Astrocyte (in vitro differentiated cells and primary cell): ENCODE results near the gene LAMA4. TPM values are rescaled to one million over a fixed set of nuclear protein-coding genes. Genes with fewer than 3 reads are reported as not detected.

ENCODE experiments used
- DNase-seq: peaks from one replicate; pipeline ENCODE4 v3.0.0-alpha.2; 2010; ENCODE audit warnings: low read depth
- FAIRE-seq: peaks from 2 replicates; lab custom pipeline; 2011; peaks lifted over from hg19 to GRCh38; lab: Jason Lieb, UNC
- H2AFZ ChIP-seq: 2 replicates; pipeline ENCODE4 v1.6.0; 2012; ENCODE audit warnings: low read depth, low read length, inconsistent platforms
- H3K27ac ChIP-seq: 2 replicates; pipeline ENCODE4 v1.5.1; 2011; ENCODE audit warnings: low read depth, low read length, inconsistent platforms
- H3K27me3 ChIP-seq: 2 replicates; pipeline ENCODE4 v1.6.0; 2011; ENCODE audit warnings: low read length, inconsistent platforms; ENCODE audit not compliant: insufficient read depth
- H3K36me3 ChIP-seq: 2 replicates; pipeline ENCODE4 v1.5.1; 2011; ENCODE audit warnings: low read length, inconsistent platforms; ENCODE audit not compliant: insufficient read depth
- H3K4me1 ChIP-seq: 2 replicates; pipeline ENCODE4 v1.5.1; 2011; ENCODE audit warnings: low read length, inconsistent platforms; ENCODE audit not compliant: insufficient read depth
- H3K4me2 ChIP-seq: 2 replicates; pipeline ENCODE4 v1.6.0; 2012; ENCODE audit warnings: low read length, inconsistent platforms
- H3K4me3 ChIP-seq: 2 replicates; pipeline ENCODE4 v1.5.1; 2011; ENCODE audit warnings: low read depth, mild to moderate bottlenecking, low read length, inconsistent platforms; ENCODE audit not compliant: insufficient read depth
- H3K79me2 ChIP-seq: 2 replicates; pipeline ENCODE4 v1.6.0; 2012; ENCODE audit warnings: mild to moderate bottlenecking, low read length, inconsistent platforms; ENCODE audit not compliant: insufficient read depth
- H3K9ac ChIP-seq: 2 replicates; pipeline ENCODE4 v1.6.0; 2012; ENCODE audit warnings: mild to moderate bottlenecking, low read length, inconsistent platforms
- H3K9me3 ChIP-seq: 2 replicates; pipeline ENCODE4 v1.5.1; 2012; ENCODE audit warnings: low read depth, mild to moderate bottlenecking, low read length, inconsistent platforms; ENCODE audit not compliant: insufficient read depth
- H4K20me1 ChIP-seq: 2 replicates; pipeline ENCODE4 v1.6.0; 2012; ENCODE audit warnings: low read length, inconsistent platforms; ENCODE audit not compliant: insufficient read depth
- H3K27ac Mint-ChIP-seq: one replicate; pipeline ENCODE4 v1.8.0; 2021; ENCODE audit warnings: mild to moderate bottlenecking, mixed read lengths; ENCODE audit not compliant: unreplicated experiment
- H3K27me3 Mint-ChIP-seq: one replicate; pipeline ENCODE4 v1.8.0; 2021; ENCODE audit warnings: low read depth, mixed read lengths; ENCODE audit not compliant: unreplicated experiment
- H3K36me3 Mint-ChIP-seq: one replicate; pipeline ENCODE4 v1.8.0; 2021; ENCODE audit warnings: low read depth, mixed read lengths; ENCODE audit not compliant: unreplicated experiment
- H3K4me1 Mint-ChIP-seq: one replicate; pipeline ENCODE4 v1.8.0; 2021; ENCODE audit warnings: low read depth, mixed read lengths; ENCODE audit not compliant: unreplicated experiment
- H3K4me3 Mint-ChIP-seq: one replicate; pipeline ENCODE4 v1.8.0; 2021; ENCODE audit warnings: mild to moderate bottlenecking, moderate library complexity, mixed read lengths; ENCODE audit not compliant: unreplicated experiment
- H3K9me3 Mint-ChIP-seq: one replicate; pipeline ENCODE4 v1.8.0; 2021; ENCODE audit warnings: mild to moderate bottlenecking, mixed read lengths; ENCODE audit not compliant: unreplicated experiment
- CTCF ChIP-seq: IDR thresholded peaks from 2 replicates; pipeline ENCODE4 v1.5.1; 2011; ENCODE audit warnings: low read depth, mild to moderate bottlenecking, inconsistent platforms, low read length, moderate library complexity; ENCODE audit not compliant: insufficient read depth
- EZH2 ChIP-seq: IDR thresholded peaks from 2 replicates; pipeline ENCODE4 v1.6.1; 2012; ENCODE audit warnings: mild to moderate bottlenecking, low read length, inconsistent platforms; ENCODE audit not compliant: insufficient read depth
- total RNA-seq: library from RNA; stranded (reverse); gene quantifications from 2 replicates; pipeline ENCODE4 v1.2.1, GENCODE V29; 2021

LAMA4 gene
- total RNA-seq, 1 donor from 2014 or later = 2.0 TPM

GRCh38 chr6:112300896-112301295 lies 46.5 kb upstream of the LAMA4 start:
- H3K4me1 ChIP-seq = peaks cover 26% of the 10 kb centered on the region
- no peak for TF ChIP-seq CTCF
- TF ChIP-seq EZH2 = no peak
- no peaks in the 10 kb centered on the region for H3K79me2 ChIP-seq
- no peak for DNase-seq
- peaks cover 34% of the 10 kb centered on the region for H3K4me1 Mint-ChIP-seq
- no peaks in the 10 kb centered on the region for H3K36me3 ChIP-seq
- H3K4me2 ChIP-seq = no peak overlapping the region
- H3K9me3 ChIP-seq = no peaks in the 10 kb centered on the region
- H4K20me1 ChIP-seq = no peaks in the 10 kb centered on the region
- H3K36me3 Mint-ChIP-seq = peaks cover 1% of the 10 kb centered on the region
- H3K4me3 ChIP-seq = no peak overlapping the region
- H3K27me3 ChIP-seq = no peaks in the 10 kb centered on the region
- H3K4me3 Mint-ChIP-seq = no peak overlapping the region
- H3K27me3 Mint-ChIP-seq = no peaks in the 10 kb centered on the region
- H3K9ac ChIP-seq = no peak overlapping the region
- no peak overlapping the region for H2AFZ ChIP-seq
- no peaks in the 10 kb centered on the region for H3K9me3 Mint-ChIP-seq
- no peak overlapping the region for H3K27ac ChIP-seq
- no peak for FAIRE-seq
- H3K27ac Mint-ChIP-seq = no peak overlapping the region

GRCh38 chr6:112298816-112299281 lies 44.5 kb upstream of the LAMA4 start:
- Mint-ChIP-seq H3K36me3 (peaks cover 1% of the 10 kb centered on the region), H3K9me3 (no peaks in the 10 kb centered on the region), H3K4me3 (peak overlapping the region; percentile 7), H3K27ac (peak overlapping the region; percentile 84), H3K4me1 (peaks cover 32% of the 10 kb centered on the region), H3K27me3 (no peaks in the 10 kb centered on the region)
- peak; percentile 95 for DNase-seq
- Histone ChIP-seq H3K4me3 (peak overlapping the region; percentile 48), H2AFZ (peak overlapping the region; percentile 59), H4K20me1 (no peaks in the 10 kb centered on the region), H3K36me3 (no peaks in the 10 kb centered on the region), H3K4me2 (peak overlapping the region; percentile 83), H3K9me3 (no peaks in the 10 kb centered on the region), H3K27me3 (no peaks in the 10 kb centered on the region), H3K79me2 (no peaks in the 10 kb centered on the region), H3K9ac (peak overlapping the region; percentile 78), H3K27ac (peak overlapping the region; percentile 97), H3K4me1 (peaks cover 26% of the 10 kb centered on the region)
- peak; percentile 94 for FAIRE-seq
- no peak for TF ChIP-seq CTCF
- no peak for TF ChIP-seq EZH2

GRCh38 chr6:112298021-112298745 lies 43.8 kb upstream of the LAMA4 start:
- DNase-seq = peak; percentile 92
- Histone ChIP-seq H3K4me2 (peak overlapping the region; percentile 83), H3K9me3 (no peaks in the 10 kb centered on the region), H3K4me1 (peaks cover 26% of the 10 kb centered on the region), H3K27me3 (no peaks in the 10 kb centered on the region), H3K27ac (peak overlapping the region; percentile 97), H3K79me2 (no peaks in the 10 kb centered on the region), H3K9ac (peak overlapping the region; percentile 78), H3K4me3 (peak overlapping the region; percentile 48), H4K20me1 (no peaks in the 10 kb centered on the region), H3K36me3 (no peaks in the 10 kb centered on the region), H2AFZ (peak overlapping the region; percentile 15)
- Mint-ChIP-seq H3K27me3 (no peaks in the 10 kb centered on the region), H3K4me3 (no peak overlapping the region), H3K36me3 (peaks cover 1% of the 10 kb centered on the region), H3K27ac (peak overlapping the region; percentile 84), H3K9me3 (no peaks in the 10 kb centered on the region), H3K4me1 (peaks cover 32% of the 10 kb centered on the region)
- TF ChIP-seq CTCF (no peak), EZH2 (no peak)
- peak; percentile 39 for FAIRE-seq
